GM12878 (cell line): Measurements from ENCODE around the gene FZD10. TPM values are rescaled to one million over a fixed set of nuclear protein-coding genes. Genes with fewer than 3 reads are reported as not detected.

Source experiments
- ATAC-seq: fragments of 200-7000 bp; cut with Tn5 transposase; 3 replicates; pipeline ENCODE4 v1.9.1; 2020; ENCODE audit warnings: mild to moderate bottlenecking, moderate library complexity
- BruUV-seq: library from RNA; stranded (reverse); fragments of 400-500 nt; replicated peaks from 2 replicates; lab custom pipeline; 2021; lab: Mats Ljungman, UMichigan
- CTCF ChIA-PET: fragments of 300-600 bp; sonication (Branson Sonifier 250); formaldehyde crosslinking; extraction: SDS; loops from one replicate; lab custom pipeline; 2021; ENCODE audit warnings: inconsistent platforms; lab: Yijun Ruan, JAX
- POLR2A ChIA-PET: fragments of 350-600 bp; formaldehyde crosslinking; extraction: SDS; loops from one replicate; lab custom pipeline; 2021; ENCODE audit warnings: inconsistent platforms; lab: Charles Lee
- RAD21 ChIA-PET: fragments of 300-600 bp; sonication (Branson Sonifier 250); formaldehyde crosslinking; loops from one replicate; lab custom pipeline; 2023; ENCODE audit warnings: antibody characterized with exemption; ENCODE audit not compliant: unreplicated experiment; lab: Charles Lee
- SMC1A ChIA-PET: fragments of 300-600 bp; sonication (Branson Sonifier 250); formaldehyde crosslinking; loops from one replicate; lab custom pipeline; 2023; ENCODE audit not compliant: unreplicated experiment, uncharacterized antibody; lab: Charles Lee
- DNase-seq: peaks from one replicate; pipeline ENCODE4 v3.0.0-alpha.2; 2011; ENCODE audit warnings: low read depth, low spot score
- FAIRE-seq: peaks from 3 replicates; lab custom pipeline; 2011; peaks lifted over from hg19 to GRCh38; lab: Jason Lieb, UNC
- H2AFZ ChIP-seq: 2 replicates; pipeline ENCODE4 v1.6.0; 2011; ENCODE audit warnings: low read depth, low read length, control low read depth; ENCODE audit not compliant: control insufficient read depth
- H3K27ac ChIP-seq: 2 replicates; pipeline ENCODE4 v1.5.1; 2011; ENCODE audit warnings: control low read depth; ENCODE audit not compliant: control insufficient read depth, insufficient read depth
- H3K27me3 ChIP-seq, 2 experiments: replicated peaks in 1 of 2; 2 replicates each; pipeline versions ENCODE4 v1.6.0 to v1.6.1; 2011; ENCODE audit warnings: low read length in 1 of 2; ENCODE audit not compliant: control insufficient read depth in 2 of 2, insufficient read depth in 2 of 2
- H3K36me3 ChIP-seq, 2 experiments: 2 replicates each; pipeline ENCODE4 v1.5.1; 2011; ENCODE audit warnings: low read length in 1 of 2; ENCODE audit not compliant: control insufficient read depth in 2 of 2, insufficient read depth in 2 of 2
- H3K4me1 ChIP-seq: 2 replicates; pipeline ENCODE4 v1.6.1; 2011; ENCODE audit warnings: mild to moderate bottlenecking, low read length, moderate library complexity, mixed read lengths; ENCODE audit not compliant: control insufficient read depth, insufficient read depth
- H3K4me2 ChIP-seq: 2 replicates; pipeline ENCODE4 v1.6.0; 2011; ENCODE audit warnings: control low read depth; ENCODE audit not compliant: control insufficient read depth, insufficient read depth
- H3K4me3 ChIP-seq: fragments of 200-600 bp; sonication (generic); 2 replicates; pipeline ENCODE4 v1.5.1; 2016
- H3K79me2 ChIP-seq: 2 replicates; pipeline ENCODE4 v1.6.0; 2011; ENCODE audit warnings: low read length; ENCODE audit not compliant: control insufficient read depth, insufficient read depth
- H3K9ac ChIP-seq: 2 replicates; pipeline ENCODE4 v1.8.0; 2011; ENCODE audit warnings: low read length, control low read depth, mixed read lengths; ENCODE audit not compliant: control insufficient read depth, insufficient read depth
- H3K9me3 ChIP-seq: replicated peaks from 3 replicates; pipeline ENCODE4 v1.5.1; 2011; ENCODE audit warnings: mild to moderate bottlenecking, low read length; ENCODE audit not compliant: control insufficient read depth, insufficient read depth
- H4K20me1 ChIP-seq: 2 replicates; pipeline ENCODE4 v1.6.0; 2011; ENCODE audit not compliant: control insufficient read depth, insufficient read depth
- BACH1 ChIP-seq: fragments of 450-650 bp; IDR thresholded peaks from 2 replicates; pipeline ENCODE4 v1.6.1; 2017; ENCODE audit warnings: mild to moderate bottlenecking, borderline replicate concordance
- CBFB ChIP-seq: IDR thresholded peaks from 2 replicates; pipeline ENCODE4 v1.6.1; 2016; ENCODE audit warnings: antibody characterized with exemption, low read depth
- CBX3 ChIP-seq: fragments of 200-600 bp; sonication (generic); IDR thresholded peaks from 2 replicates; pipeline ENCODE4 v1.6.1; 2016; ENCODE audit warnings: low read depth, borderline replicate concordance
- CHD2 ChIP-seq: IDR thresholded peaks from 2 replicates; pipeline ENCODE4 v1.6.1; 2011; ENCODE audit warnings: low read depth, low read length, improper control_type of control experiment, borderline replicate concordance
- MEF2A ChIP-seq: IDR thresholded peaks from 2 replicates; pipeline ENCODE4 v1.6.1; 2011; ENCODE audit warnings: low read depth, mild to moderate bottlenecking, low read length, moderate library complexity; ENCODE audit not compliant: insufficient read depth
- NR2F1 ChIP-seq: fragments of 450-650 bp; conservative IDR thresholded peaks from 2 replicates; pipeline ENCODE4 v1.6.1; 2017; ENCODE audit warnings: mild to moderate bottlenecking
- POLR2AphosphoS2 ChIP-seq: IDR thresholded peaks from 2 replicates; pipeline ENCODE4 v1.6.1; 2011; ENCODE audit warnings: low read depth, mild to moderate bottlenecking, low read length, improper control_type of control experiment, moderate library complexity
- RUNX3 ChIP-seq: IDR thresholded peaks from 2 replicates; pipeline ENCODE4 v1.6.1; 2012; ENCODE audit warnings: low read length, inconsistent platforms
- SPI1 ChIP-seq: IDR thresholded peaks from 2 replicates; pipeline ENCODE4 v1.6.1; 2011; ENCODE audit warnings: low read depth, mild to moderate bottlenecking, low read length, moderate library complexity, borderline replicate concordance; ENCODE audit not compliant: insufficient read depth
- TCF3 ChIP-seq: IDR thresholded peaks from 2 replicates; pipeline ENCODE4 v1.6.1; 2012; ENCODE audit warnings: low read depth, mild to moderate bottlenecking, low read length, borderline replicate concordance; ENCODE audit not compliant: insufficient read depth
- TCF7 ChIP-seq: IDR thresholded peaks from 2 replicates; pipeline ENCODE4 v1.6.1; 2014; ENCODE audit warnings: antibody characterized with exemption, borderline replicate concordance
- USF1 ChIP-seq: IDR thresholded peaks from 2 replicates; pipeline ENCODE4 v1.6.1; 2011; ENCODE audit warnings: borderline replicate concordance, low read depth, mild to moderate bottlenecking, moderate library complexity, mixed read lengths, low read length; ENCODE audit not compliant: insufficient read depth; ENCODE audit errors: extremely low read length
- WGBS: methylation state at CpG from one replicate; pipeline ENCODE4 v1.1.6; 2016; ENCODE audit warnings: low lambda C conversion rate; ENCODE audit not compliant: insufficient replicate concordance, insufficient coverage; ENCODE audit errors: missing lambda C conversion rate; 5-methylcytosine and 5-hydroxymethylcytosine counted together
- in situ Hi-C: fragments of 300-500 bp; cut with MboI; formaldehyde crosslinking; loops from 9 replicates; pipeline ENCODE4 v1.14.3; 2018; ENCODE audit warnings: mixed read lengths
- intact Hi-C: fragments of 100-400 bp; cut with micrococcal nuclease; formaldehyde crosslinking; loops from one replicate; pipeline ENCODE4 v1.14.2; 2022; ENCODE audit not compliant: unreplicated experiment
- polyA plus RNA-seq, 11 experiments: library from polyadenylated mRNA; depleted of rRNA in 4 of 11; unstranded in 6 of 11; stranded (reverse) in 5 of 11; fragments of >200 nt; fragmentation: Nextera tagmentation in 4 of 11; fragmentation: Illumina TruSeq in 1 of 11; extraction: Ambion mirVana in 4 of 11; extraction: Trizol in 1 of 11; gene quantifications; 1 replicate in 1 of 11; 2 replicates in 10 of 11; pipeline versions ENCODE4 v1.2.1 to v1.2.3, GENCODE V29; 2011 to 2016; ENCODE audit warnings: inconsistent platforms in 2 of 11, missing spikeins in 2 of 11, low read depth in 1 of 11
- total RNA-seq, 4 experiments: library from RNA; depleted of rRNA in 3 of 4; stranded (reverse); fragments of >200 nt in 3 of 4; fragmentation: Illumina TruSeq in 1 of 4; extraction: Trizol in 1 of 4; gene quantifications; 2 replicates each; pipeline versions ENCODE4 v1.2.1 to v1.2.3, GENCODE V29; 2013 to 2021

The FZD10 gene
- total and polyA plus RNA-seq, 10 of the 15 experiments (the other 5 are each of a cell fraction or from before 2014, with no cell fraction given) = not detected

GRCh38 chr12:130130346-130130745, 31.9 kb upstream of the FZD10 start:
- H2AFZ ChIP-seq = no peak overlapping the region
- H4K20me1 ChIP-seq = no peaks in the 10 kb centered on the region
- BruUV-seq = no TSS peak
- no peak overlapping the region for H3K9ac ChIP-seq
- ATAC-seq (no peak), DNase-seq (no peak), FAIRE-seq (no peak)
- TF ChIP-seq POLR2AphosphoS2 (no peak), BACH1 (no peak), MEF2A (no peak), RUNX3 (no peak), SPI1 (no peak), NR2F1 (no peak), CBX3 (no peak), CHD2 (no peak), TCF3 (no peak), CBFB (no peak), TCF7 (no peak), USF1 (no peak)
- in situ Hi-C loops (no loop called here), intact Hi-C loops (no loop called here)
- no peak overlapping the region for H3K4me3 ChIP-seq
- H3K4me2 ChIP-seq = no peak overlapping the region
- H3K9me3 ChIP-seq = no peaks in the 10 kb centered on the region; the same call in 2 of the 3 replicates
- CTCF ChIA-PET = no interaction called here
- whole genome bisulfite sequencing = 20% methylated on average over 6 of the region's 6 CpGs
- no peaks in the 10 kb centered on the region for H3K79me2 ChIP-seq
- H3K27ac ChIP-seq = no peak overlapping the region
- SMC1A ChIA-PET = no interaction called here
- RAD21 ChIA-PET = no interaction called here
- H3K4me1 ChIP-seq = no peaks in the 10 kb centered on the region
- no peaks in the 10 kb centered on the region for H3K27me3 ChIP-seq
- POLR2A ChIA-PET = no interaction called here
- no peaks in the 10 kb centered on the region for H3K36me3 ChIP-seq
